Activated B cell treated with CpG ODN at 0.5 μM for 24 hours (primary cell): ENCODE measurements around the gene NOL4L. TPM values are rescaled to one million over a fixed set of nuclear protein-coding genes. Genes with fewer than 3 reads are reported as not detected.

Source experiments
- ATAC-seq: fragments of 200-7000 bp; cut with Tn5 transposase; one replicate; pipeline ENCODE4 v1.10.0; 2021; ENCODE audit warnings: low read depth, mild to moderate bottlenecking, moderate library complexity
- CTCF ChIA-PET: fragments of 350-600 bp; sonication (Branson Sonifier 250); formaldehyde crosslinking; loops from one replicate; lab custom pipeline; 2021; ENCODE audit warnings: antibody characterized with exemption; lab: Charles Lee
- POLR2A ChIA-PET: fragments of 350-600 bp; sonication (Branson Sonifier 250); formaldehyde crosslinking; loops from one replicate; lab custom pipeline; 2021; ENCODE audit warnings: antibody characterized with exemption; lab: Charles Lee
- DNase-seq: peaks from one replicate; pipeline ENCODE4 v3.0.0; 2022
- H3K27ac Mint-ChIP-seq: one replicate; pipeline ENCODE4 v1.8.0; 2020; ENCODE audit warnings: mixed read lengths
- H3K27me3 Mint-ChIP-seq: one replicate; pipeline ENCODE4 v1.8.0; 2021; ENCODE audit warnings: mixed read lengths
- H3K36me3 Mint-ChIP-seq: one replicate; pipeline ENCODE4 v1.8.0; 2021; ENCODE audit warnings: low read depth, mixed read lengths
- H3K4me1 Mint-ChIP-seq: one replicate; pipeline ENCODE4 v1.8.0; 2021; ENCODE audit warnings: mixed read lengths
- H3K4me3 Mint-ChIP-seq: one replicate; pipeline ENCODE4 v1.8.0; 2020; ENCODE audit warnings: mild to moderate bottlenecking, mixed read lengths
- H3K9me3 Mint-ChIP-seq: one replicate; pipeline ENCODE4 v1.8.0; 2020; ENCODE audit warnings: mixed read lengths
- CTCF ChIP-seq: fragments of 200-600 bp; IDR thresholded peaks from one replicate; pipeline ENCODE4 v1.8.0; 2022; ENCODE audit warnings: antibody characterized with exemption, mild to moderate bottlenecking
- intact Hi-C: fragments of 100-400 bp; cut with micrococcal nuclease; formaldehyde crosslinking; loops from one replicate; pipeline ENCODE4 v1.15.1; 2024
- total RNA-seq: library from RNA; stranded (reverse); gene quantifications from 2 replicates; pipeline ENCODE4 v1.2.3, GENCODE V29; 2022

The NOL4L gene
- total RNA-seq, 1 donor from 2014 or later = 4.7 TPM

- no peak for ATAC-seq
- Mint-ChIP-seq H3K27me3 (peaks cover 11% of the 10 kb centered on the region), H3K4me3 (no peak overlapping the region), H3K9me3 (no peaks in the 10 kb centered on the region), H3K4me1 (peaks cover 9% of the 10 kb centered on the region), H3K27ac (no peak overlapping the region), H3K36me3 (no peaks in the 10 kb centered on the region)
- CTCF ChIA-PET = no interaction called here
- POLR2A ChIA-PET = no interaction called here
- DNase-seq = no peak
- TF ChIP-seq CTCF = no peak
- intact Hi-C loops = no loop called here
Measured at GRCh38 chr20:32557319-32557718, 27.8 kb downstream of the NOL4L start.

GRCh38 chr20:32556312-32557184 lies 28.6 kb downstream of the NOL4L start:
- H3K4me3 Mint-ChIP-seq = no peak overlapping the region
- no peak for TF ChIP-seq CTCF
- POLR2A ChIA-PET = no interaction called here

DNA sequence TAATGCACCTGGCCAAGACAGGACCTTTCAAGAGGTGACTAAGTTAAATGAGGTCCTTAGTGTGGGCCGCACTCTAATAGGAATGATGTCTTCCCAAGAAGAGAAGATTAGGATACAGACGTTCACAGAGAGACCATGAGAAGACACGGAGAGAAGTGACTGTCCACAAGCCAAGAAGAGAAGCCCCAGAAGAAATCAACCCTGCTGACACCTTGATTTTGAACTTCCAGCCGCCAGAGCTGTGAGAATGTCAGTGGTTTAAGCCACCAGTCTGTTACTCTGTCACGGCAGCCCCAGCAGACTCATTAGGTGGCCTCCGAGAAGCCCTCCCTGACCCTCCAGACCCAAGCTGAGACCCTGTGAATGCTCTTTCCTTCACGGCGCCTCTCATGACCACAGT lies 29.5 kb downstream of the NOL4L start:
- no peak overlapping the region for H3K27ac Mint-ChIP-seq
- CTCF ChIA-PET = no interaction called here
- no peak overlapping the region for H3K4me3 Mint-ChIP-seq
- DNase-seq (no peak), ATAC-seq (no peak)
- peaks cover 7% of the 10 kb centered on the region for H3K4me1 Mint-ChIP-seq
- no peaks in the 10 kb centered on the region for H3K9me3 Mint-ChIP-seq
- POLR2A ChIA-PET = interaction anchor here (1.0 kb wide), 1 partner anchor 14 kb away, joined by 3 read pairs; no protein-coding TSS in a partner anchor
- H3K36me3 Mint-ChIP-seq = no peaks in the 10 kb centered on the region
- peaks cover 11% of the 10 kb centered on the region for H3K27me3 Mint-ChIP-seq
- intact Hi-C loops = loop anchor here (2.0 kb wide), 1 partner anchor 17 kb away; no protein-coding TSS in a partner anchor
- no peak for TF ChIP-seq CTCF

More at GRCh38 chr20:32556312-32557184, 28.6 kb downstream of the NOL4L start:
- DNase-seq (no peak), ATAC-seq (no peak)
- no peak overlapping the region for H3K27ac Mint-ChIP-seq
- intact Hi-C loops = no loop called here
- CTCF ChIA-PET = no interaction called here
- peaks cover 9% of the 10 kb centered on the region for H3K4me1 Mint-ChIP-seq
- no peaks in the 10 kb centered on the region for H3K36me3 Mint-ChIP-seq
- no peaks in the 10 kb centered on the region for H3K9me3 Mint-ChIP-seq
- H3K27me3 Mint-ChIP-seq = peaks cover 11% of the 10 kb centered on the region

- DNase-seq = no peak
- Mint-ChIP-seq H3K36me3 (no peaks in the 10 kb centered on the region), H3K9me3 (no peaks in the 10 kb centered on the region), H3K27me3 (peaks cover 6% of the 10 kb centered on the region), H3K4me1 (peaks cover 5% of the 10 kb centered on the region), H3K4me3 (no peak overlapping the region), H3K27ac (no peak overlapping the region)
- ChIA-PET POLR2A (interaction anchor here (1.0 kb wide), 1 partner anchor 14 kb away, joined by 3 read pairs; no protein-coding TSS in a partner anchor), CTCF (no interaction called here)
- intact Hi-C loops = loop anchor here (2.0 kb wide), 1 partner anchor 16 kb away; no protein-coding TSS in a partner anchor
- ATAC-seq = no peak
- TF ChIP-seq CTCF = no peak
Measured at GRCh38 chr20:32554965-32555289, 30.2 kb downstream of the NOL4L start.

DNA sequence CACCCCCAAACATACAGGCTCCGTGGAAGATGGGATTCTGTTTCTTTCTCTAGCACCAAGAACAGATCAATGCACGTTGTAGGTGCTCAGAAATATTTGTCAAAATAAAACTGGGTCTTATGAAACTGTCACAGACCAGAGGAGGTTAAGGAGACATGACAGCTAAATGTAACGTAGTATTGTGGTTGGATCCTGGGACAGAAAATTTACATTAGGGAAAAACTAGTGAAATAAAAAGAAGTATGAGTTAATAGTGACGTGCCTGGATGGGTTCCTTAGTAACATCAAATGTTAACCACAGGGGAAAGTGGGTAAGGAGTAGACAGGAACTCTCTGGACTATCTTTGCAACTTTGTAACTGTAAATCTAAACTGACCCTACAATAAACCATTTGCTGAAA lies 31.5 kb downstream of the NOL4L start:
- Mint-ChIP-seq H3K9me3 (no peaks in the 10 kb centered on the region), H3K4me1 (peaks cover 5% of the 10 kb centered on the region), H3K36me3 (no peaks in the 10 kb centered on the region), H3K4me3 (no peak overlapping the region), H3K27ac (no peak overlapping the region), H3K27me3 (peaks cover 2% of the 10 kb centered on the region)
- DNase-seq (no peak), ATAC-seq (no peak)
- CTCF ChIA-PET = no interaction called here
- POLR2A ChIA-PET = no interaction called here
- no peak for TF ChIP-seq CTCF
- intact Hi-C loops = loop anchor here (2.0 kb wide), 1 partner anchor 15 kb away; no protein-coding TSS in a partner anchor
